Effector memory CD4-positive, alpha-beta T cell (primary cell): ENCODE results near the gene PSENEN.

Experiments used
- DNase-seq, 3 donors: peaks; one replicate each; pipeline ENCODE4 v3.0.0-alpha.2; 2020
- H3K27ac ChIP-seq: 2 replicates; pipeline ENCODE4 v1.7.0; 2013; ENCODE audit warnings: mild to moderate bottlenecking, low read length, moderate library complexity; ENCODE audit not compliant: insufficient read depth, poor library complexity, severe bottlenecking
- H3K27me3 ChIP-seq: replicated peaks from 2 replicates; pipeline ENCODE4 v1.7.0; 2013; ENCODE audit warnings: mild to moderate bottlenecking, low read length; ENCODE audit not compliant: insufficient read depth, control insufficient read depth, poor library complexity, severe bottlenecking
- H3K36me3 ChIP-seq: 2 replicates; pipeline ENCODE4 v1.7.0; 2013; ENCODE audit warnings: mild to moderate bottlenecking, low read length, moderate library complexity; ENCODE audit not compliant: control insufficient read depth, insufficient read depth
- H3K4me1 ChIP-seq: 2 replicates; pipeline ENCODE4 v1.7.0; 2013; ENCODE audit warnings: low read length, mild to moderate bottlenecking; ENCODE audit not compliant: control insufficient read depth, insufficient read depth, poor library complexity, severe bottlenecking
- H3K4me3 ChIP-seq: 2 replicates; pipeline ENCODE4 v1.7.0; 2013; ENCODE audit warnings: low read length, low read depth, mild to moderate bottlenecking; ENCODE audit not compliant: insufficient read depth, poor library complexity, severe bottlenecking
- H3K9me3 ChIP-seq: 2 replicates; pipeline ENCODE4 v1.7.0; 2013; ENCODE audit warnings: mild to moderate bottlenecking, low read length, moderate library complexity; ENCODE audit not compliant: control insufficient read depth

The PSENEN gene

DNA sequence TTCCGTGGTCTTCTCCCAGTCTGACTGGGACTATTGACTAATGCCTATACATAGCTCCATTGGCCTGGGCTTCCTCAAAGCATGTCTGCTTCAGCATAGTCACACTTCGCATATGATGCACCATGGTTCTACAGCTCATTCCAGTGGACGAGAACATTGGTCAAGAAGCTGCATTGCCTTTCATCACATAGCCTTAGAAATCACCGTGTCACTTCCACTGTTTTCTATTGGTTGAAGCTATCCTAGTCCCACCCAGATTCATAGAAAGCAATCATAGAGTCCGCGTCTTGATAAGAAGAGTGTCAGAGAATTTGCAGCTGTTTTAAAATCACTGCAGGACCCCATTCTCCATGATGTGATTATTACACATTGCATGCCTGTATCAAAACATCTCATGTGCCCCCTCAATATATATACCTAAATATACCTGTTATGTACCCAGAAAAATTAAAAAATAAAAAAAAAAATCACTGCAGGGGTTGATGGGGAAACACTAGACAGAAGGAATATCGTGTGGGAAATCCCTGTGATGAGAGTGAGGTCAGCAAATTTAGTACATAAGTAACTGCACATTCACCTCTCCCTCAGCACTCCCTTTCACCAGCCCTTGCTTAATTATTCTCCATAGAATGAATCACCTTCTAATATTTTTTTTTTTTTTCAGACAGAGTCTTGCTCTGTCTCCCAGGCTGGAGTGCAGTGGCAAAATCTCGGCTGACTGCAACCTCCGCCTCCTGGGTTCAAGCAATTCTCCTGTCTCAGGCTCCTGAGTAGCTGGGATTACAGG, 27.8 kb downstream of the PSENEN start:
- Histone ChIP-seq H3K27me3 (no peaks in the 10 kb centered on the region), H3K9me3 (no peaks in the 10 kb centered on the region), H3K27ac (no peak overlapping the region), H3K36me3 (peaks cover 8% of the 10 kb centered on the region), H3K4me3 (no peak overlapping the region), H3K4me1 (peaks cover 17% of the 10 kb centered on the region)
- DNase-seq, result no peak

DNA sequence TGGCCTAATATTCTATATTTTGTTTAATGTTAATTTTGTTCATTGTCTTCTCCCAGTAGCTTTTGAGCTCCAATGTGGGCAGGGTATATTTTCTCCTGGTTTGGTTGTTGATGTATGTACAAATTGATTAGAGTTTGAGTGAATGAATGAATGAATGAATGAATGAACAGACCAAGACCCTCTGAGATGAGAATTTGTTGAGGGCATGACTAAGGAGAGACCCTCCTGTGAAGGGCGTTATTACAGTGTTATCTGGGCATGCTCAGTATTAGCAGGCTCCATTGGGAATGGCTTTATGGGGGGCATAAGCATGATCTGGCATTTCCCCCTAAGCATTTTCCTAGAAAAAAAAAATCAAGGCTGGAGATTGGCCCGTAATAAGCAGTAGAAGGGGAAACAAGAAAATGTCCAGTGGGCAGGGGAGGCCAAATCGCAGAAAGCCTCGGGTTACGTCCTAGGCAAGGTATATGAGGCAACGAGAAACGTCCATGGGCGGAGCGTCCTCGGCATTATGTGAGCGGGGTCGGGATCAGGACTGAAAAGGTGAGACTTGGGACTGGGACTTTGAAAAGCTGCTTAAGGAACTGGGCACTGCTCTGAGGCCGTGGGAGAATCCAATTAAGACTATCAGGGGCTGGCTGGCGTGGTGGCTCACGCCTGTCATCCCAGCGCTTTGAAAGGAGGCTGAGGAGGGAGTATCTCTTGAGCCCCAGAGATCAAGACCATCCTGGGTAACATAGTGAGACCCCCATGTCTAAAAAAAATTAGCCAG, 29.0 kb downstream of the PSENEN start:
- H3K36me3 ChIP-seq, result no peaks in the 10 kb centered on the region
- no peaks in the 10 kb centered on the region for H3K27me3 ChIP-seq
- H3K9me3 ChIP-seq, result no peaks in the 10 kb centered on the region
- peak overlapping the region; percentile 50 for H3K4me3 ChIP-seq
- no peak for DNase-seq
- H3K27ac ChIP-seq, result no peak overlapping the region
- H3K4me1 ChIP-seq, result peaks cover 17% of the 10 kb centered on the region

GRCh38 chr19:35775046-35775297, 29.5 kb downstream of the PSENEN start:
- H3K36me3 ChIP-seq, result no peaks in the 10 kb centered on the region
- no peak for DNase-seq
- no peaks in the 10 kb centered on the region for H3K27me3 ChIP-seq
- peaks cover 17% of the 10 kb centered on the region for H3K4me1 ChIP-seq
- peak overlapping the region; percentile 50 for H3K4me3 ChIP-seq
- no peak overlapping the region for H3K27ac ChIP-seq
- no peaks in the 10 kb centered on the region for H3K9me3 ChIP-seq

GRCh38 chr19:35775298-35776101, 30.0 kb downstream of the PSENEN start, which contains the start of gene ARHGAP33:
TSS of gene ARHGAP33 (plus strand) at chr19:35775564. CDS start at chr19:35775659, 95 bp downstream.
- H3K36me3 ChIP-seq, result no peaks in the 10 kb centered on the region
- H3K4me3 ChIP-seq, result peak within 1 kb of the TSS; percentile 59
- no peak within 1 kb of the TSS for H3K27ac ChIP-seq
- no peaks in the 10 kb centered on the region for H3K9me3 ChIP-seq
- peaks cover 17% of the 10 kb centered on the region for H3K4me1 ChIP-seq
- no peaks in the 10 kb centered on the region for H3K27me3 ChIP-seq
- DNase-seq, result peak; percentile 97 to 99 (median 97)

DNA sequence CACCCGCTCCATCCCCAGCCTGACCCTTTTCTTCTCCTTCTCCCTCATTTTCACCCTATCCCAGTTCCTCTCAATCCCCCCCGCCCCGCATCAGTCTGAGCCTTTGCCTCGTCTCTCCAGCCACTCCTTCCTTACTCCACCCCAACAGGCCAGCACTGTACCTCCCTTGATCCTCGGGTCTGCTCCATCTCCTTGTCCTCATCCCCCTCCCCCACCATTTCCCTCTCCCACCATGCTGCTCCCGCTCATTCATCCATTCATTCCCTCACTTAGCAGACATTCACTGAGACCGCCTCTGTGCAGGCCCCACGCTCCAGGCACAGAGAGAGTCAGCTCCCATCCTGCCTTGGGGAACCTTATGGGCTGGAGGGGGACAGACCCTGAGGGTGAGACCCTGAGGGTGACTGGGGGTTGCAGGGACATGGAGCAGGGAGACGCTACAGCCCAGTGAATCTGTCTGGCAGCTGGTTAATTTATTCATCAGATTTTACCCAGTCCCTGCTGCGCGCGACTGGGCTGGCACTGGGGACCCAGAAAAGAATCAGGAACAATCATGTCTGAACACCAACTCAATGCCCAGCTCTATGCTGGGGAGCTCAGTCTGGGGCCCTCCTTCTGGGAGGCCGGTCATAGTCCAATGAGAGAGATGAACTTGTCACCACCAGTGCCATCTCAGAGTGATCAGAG, 30.8 kb downstream of the PSENEN start:
- DNase-seq, result no peak
- no peak overlapping the region for H3K27ac ChIP-seq
- peaks cover 17% of the 10 kb centered on the region for H3K4me1 ChIP-seq
- no peaks in the 10 kb centered on the region for H3K36me3 ChIP-seq
- H3K4me3 ChIP-seq, result peak overlapping the region; percentile 59
- H3K27me3 ChIP-seq, result no peaks in the 10 kb centered on the region
- H3K9me3 ChIP-seq, result no peaks in the 10 kb centered on the region

DNA sequence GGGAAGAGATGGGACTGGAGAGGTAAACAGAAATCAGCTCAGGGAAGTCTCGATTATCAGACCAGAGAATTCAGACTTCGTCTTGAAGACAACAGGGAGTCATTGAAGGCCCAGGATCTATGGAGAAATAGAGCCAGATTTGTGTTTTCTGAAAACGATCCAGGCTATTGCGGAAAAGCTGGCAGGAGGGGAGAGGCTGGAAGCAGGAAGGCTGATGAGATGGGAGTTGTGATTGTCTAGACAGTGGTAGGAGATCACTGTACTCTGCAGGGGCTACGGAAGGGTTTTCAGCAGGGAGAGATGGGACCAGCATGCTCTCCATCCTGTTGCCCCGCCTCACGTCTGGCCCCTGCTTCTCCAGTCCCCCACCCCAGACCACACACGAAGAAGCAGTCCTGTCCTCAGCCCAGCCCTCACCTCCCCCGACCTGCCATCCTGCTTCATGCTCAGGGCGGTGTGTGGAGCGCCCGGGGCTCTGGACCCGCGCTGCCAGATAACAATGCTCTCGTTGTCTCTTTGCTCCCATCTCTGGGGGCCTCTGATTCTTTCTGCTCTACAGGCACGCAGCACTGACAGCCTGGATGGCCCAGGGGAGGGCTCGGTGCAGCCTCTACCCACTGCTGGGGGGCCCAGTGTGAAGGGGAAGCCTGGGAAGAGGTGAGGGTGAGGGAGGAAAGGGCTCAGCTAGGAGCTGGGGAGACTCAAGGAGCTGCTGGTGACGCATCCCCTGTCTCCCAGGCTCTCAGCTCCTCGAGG, 31.8 kb downstream of the PSENEN start:
- H3K36me3 ChIP-seq, result no peaks in the 10 kb centered on the region
- no peaks in the 10 kb centered on the region for H3K9me3 ChIP-seq
- no peak overlapping the region for H3K4me3 ChIP-seq
- no peaks in the 10 kb centered on the region for H3K27me3 ChIP-seq
- H3K27ac ChIP-seq, result no peak overlapping the region
- no peak for DNase-seq
- H3K4me1 ChIP-seq, result peaks cover 17% of the 10 kb centered on the region

DNA sequence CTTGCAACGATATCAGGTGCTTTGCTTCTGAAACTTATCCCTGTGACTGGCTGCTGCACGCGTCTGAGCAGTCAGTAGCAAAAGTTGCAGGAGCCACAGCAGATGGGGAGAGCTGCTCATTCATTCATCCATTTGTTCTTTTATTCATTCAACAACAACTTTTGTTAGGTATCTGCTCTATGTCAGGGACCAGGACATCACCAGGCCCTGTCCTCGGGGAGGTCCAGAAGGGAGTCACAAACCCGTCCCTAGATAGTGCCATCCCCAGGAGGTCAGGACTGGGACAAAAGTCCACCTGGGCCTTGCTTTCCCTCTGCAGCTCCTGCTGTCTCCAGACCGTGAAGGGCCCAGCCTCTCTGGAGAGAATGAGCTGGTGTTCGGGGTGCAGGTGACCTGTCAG, 32.5 kb downstream of the PSENEN start:
- H3K4me3 ChIP-seq, result no peak overlapping the region
- DNase-seq, result no peak

DNA sequence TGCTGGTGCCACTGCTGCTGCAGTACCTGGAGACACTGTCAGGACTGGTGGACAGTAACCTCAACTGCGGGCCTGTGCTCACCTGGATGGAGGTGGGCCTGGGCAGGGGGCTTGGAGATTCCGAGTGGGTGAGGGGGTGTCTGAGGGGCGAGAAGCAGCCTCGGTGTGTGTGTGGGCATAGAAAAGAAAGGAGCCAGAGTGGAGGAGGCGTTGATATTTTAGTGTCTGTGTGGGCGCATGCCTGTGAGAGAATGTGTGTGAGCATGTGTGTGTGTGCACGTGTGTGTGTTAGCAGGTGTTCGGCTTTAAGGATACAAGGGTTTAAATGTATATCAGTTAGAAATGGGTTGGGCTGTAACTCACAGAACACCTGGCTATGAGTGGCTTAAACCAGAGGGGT, 33.6 kb downstream of the PSENEN start:
- Histone ChIP-seq H3K4me3 (no peak overlapping the region), H3K36me3 (peaks cover 5% of the 10 kb centered on the region), H3K9me3 (no peaks in the 10 kb centered on the region), H3K27me3 (no peaks in the 10 kb centered on the region), H3K27ac (no peak overlapping the region), H3K4me1 (peaks cover 17% of the 10 kb centered on the region)
- no peak for DNase-seq

More for the DNA sequence above, 32.5 kb downstream of the PSENEN start:
- Histone ChIP-seq H3K9me3 (no peaks in the 10 kb centered on the region), H3K27ac (no peak overlapping the region), H3K27me3 (no peaks in the 10 kb centered on the region), H3K4me1 (peaks cover 17% of the 10 kb centered on the region), H3K36me3 (peaks cover 3% of the 10 kb centered on the region)

- Histone ChIP-seq H3K9me3 (no peaks in the 10 kb centered on the region), H3K27ac (no peak overlapping the region), H3K4me1 (peaks cover 8% of the 10 kb centered on the region), H3K4me3 (no peak overlapping the region), H3K27me3 (no peaks in the 10 kb centered on the region), H3K36me3 (peaks cover 5% of the 10 kb centered on the region)
- DNase-seq, result no peak
Measured at GRCh38 chr19:35780058-35780457, 34.6 kb downstream of the PSENEN start.
